Measurements from ENCODE around the gene VCL. TPM values are rescaled to one million over a fixed set of nuclear protein-coding genes. Genes with fewer than 3 reads are reported as not detected.
"Not testable (repeated sequence)": the region's sequence is repeated elsewhere in the genome, so short reads cannot be mapped to it uniquely, and the experiment has no call there.

VCL gene
- polyA plus RNA-seq, 1 donor = 138 TPM

- DNase-seq (ENCODE audit: low read depth) = no peak
These were observed 107.1 kb downstream of the VCL start for GRCh38 chr10:74104996-74105395.

- no peak for DNase-seq (ENCODE audit: low read depth)
These were observed 109.5 kb downstream of the VCL start for GRCh38 chr10:74107391-74107790.

- no peak for DNase-seq (ENCODE audit: low read depth)
These were observed 111.5 kb downstream of the VCL start for GRCh38 chr10:74109452-74109851.

- no peak for DNase-seq (ENCODE audit: low read depth)
These were observed 112.2 kb downstream of the VCL start for GRCh38 chr10:74110120-74110519.

- no peak for DNase-seq (ENCODE audit: low read depth)
These were observed 113.9 kb downstream of the VCL start for GRCh38 chr10:74111799-74112198.

GRCh38 chr10:74113546-74113945 is 115.6 kb downstream of the VCL start:
- no peak for DNase-seq (ENCODE audit: low read depth)

GRCh38 chr10:74114041-74114448 is 116.1 kb downstream of the VCL start:
- no peak for DNase-seq (ENCODE audit: low read depth)

GRCh38 chr10:74117738-74118137 is 119.8 kb downstream of the VCL start:
- DNase-seq (ENCODE audit: low read depth) = no peak

GRCh38 chr10:74118804-74119203 is 120.9 kb downstream of the VCL start:
- DNase-seq (ENCODE audit: low read depth) = no peak

- DNase-seq (ENCODE audit: low read depth) = no peak
These were observed 123.0 kb downstream of the VCL start for GRCh38 chr10:74120911-74121310.

GRCh38 chr10:74121368-74121767 is 123.5 kb downstream of the VCL start:
- DNase-seq (ENCODE audit: low read depth) = no peak

GRCh38 chr10:74122060-74122459 is 124.1 kb downstream of the VCL start:
- no peak for DNase-seq (ENCODE audit: low read depth)

- DNase-seq (ENCODE audit: low read depth) = no peak
These were observed 125.2 kb downstream of the VCL start for GRCh38 chr10:74123081-74123480.

- no peak for DNase-seq (ENCODE audit: low read depth)
These were observed 136.3 kb downstream of the VCL start for GRCh38 chr10:74133923-74134820.

- no peak for DNase-seq (ENCODE audit: low read depth)
These were observed 137.5 kb downstream of the VCL start for GRCh38 chr10:74135452-74135851.

GRCh38 chr10:74137992-74138391 is 140.1 kb downstream of the VCL start:
- no peak for DNase-seq (ENCODE audit: low read depth)

- not testable (repeated sequence) for DNase-seq (ENCODE audit: low read depth)
These were observed 140.7 kb downstream of the VCL start for GRCh38 chr10:74138596-74138995.

GRCh38 chr10:74139981-74140380 is 142.1 kb downstream of the VCL start:
- DNase-seq (ENCODE audit: low read depth) = no peak

- no peak for DNase-seq (ENCODE audit: low read depth)
These were observed 142.6 kb downstream of the VCL start for GRCh38 chr10:74140553-74140952.

GRCh38 chr10:74145133-74145532 is 147.2 kb downstream of the VCL start:
- no peak for DNase-seq (ENCODE audit: low read depth)

- not testable (repeated sequence) for DNase-seq (ENCODE audit: low read depth)
These were observed 149.1 kb downstream of the VCL start for GRCh38 chr10:74146980-74147379.

- DNase-seq (ENCODE audit: low read depth) = peak; percentile 94
These were observed 152.5 kb downstream of the VCL start, which contains the start of gene AP3M1 for GRCh38 chr10:74150204-74150989. AP3M1 (minus strand) TSS chr10:74150828; CDS start chr10:74138379, 12,449 bp downstream.
